Liver (tissue), 3 donors: Measurements from ENCODE around the gene DRGX.

Source experiments
- ATF3 ChIP-seq: IDR thresholded peaks from 2 replicates; pipeline ENCODE4 v1.6.1; 2016; ENCODE audit warnings: antibody characterized with exemption
- CTCF ChIP-seq: fragments of 150-350 bp; IDR thresholded peaks from 2 replicates; pipeline ENCODE4 v1.5.1; 2017; ENCODE audit warnings: improper control_type of control experiment, low read depth, low read length; ENCODE audit not compliant: missing input control
- HNF4G ChIP-seq: IDR thresholded peaks from 2 replicates; pipeline ENCODE4 v1.6.1; 2016; ENCODE audit warnings: antibody characterized with exemption
- MAX ChIP-seq: IDR thresholded peaks from 2 replicates; pipeline ENCODE4 v1.6.1; 2016; ENCODE audit warnings: antibody characterized with exemption
- REST ChIP-seq: IDR thresholded peaks from 2 replicates; pipeline ENCODE4 v1.6.1; 2016; ENCODE audit warnings: antibody characterized with exemption, mild to moderate bottlenecking
- YY1 ChIP-seq: IDR thresholded peaks from 2 replicates; pipeline ENCODE4 v1.6.1; 2016; ENCODE audit warnings: antibody characterized with exemption, mild to moderate bottlenecking
- TF ChIP-seq, protein P1 (sequence below): IDR thresholded peaks from 2 replicates; pipeline ENCODE4 v1.6.1; 2016; ENCODE audit warnings: antibody characterized with exemption
- donor health status: healthy.
- donor health status: healthy.

GRCh38 chr10:49368256-49368655 lies 27.6 kb downstream of the DRGX start:
- TF ChIP-seq CTCF, result no peak
- TF ChIP-seq ATF3, result no peak
- no peak for TF ChIP-seq YY1
- TF ChIP-seq HNF4G, result no peak
- TF ChIP-seq, protein P1, sequence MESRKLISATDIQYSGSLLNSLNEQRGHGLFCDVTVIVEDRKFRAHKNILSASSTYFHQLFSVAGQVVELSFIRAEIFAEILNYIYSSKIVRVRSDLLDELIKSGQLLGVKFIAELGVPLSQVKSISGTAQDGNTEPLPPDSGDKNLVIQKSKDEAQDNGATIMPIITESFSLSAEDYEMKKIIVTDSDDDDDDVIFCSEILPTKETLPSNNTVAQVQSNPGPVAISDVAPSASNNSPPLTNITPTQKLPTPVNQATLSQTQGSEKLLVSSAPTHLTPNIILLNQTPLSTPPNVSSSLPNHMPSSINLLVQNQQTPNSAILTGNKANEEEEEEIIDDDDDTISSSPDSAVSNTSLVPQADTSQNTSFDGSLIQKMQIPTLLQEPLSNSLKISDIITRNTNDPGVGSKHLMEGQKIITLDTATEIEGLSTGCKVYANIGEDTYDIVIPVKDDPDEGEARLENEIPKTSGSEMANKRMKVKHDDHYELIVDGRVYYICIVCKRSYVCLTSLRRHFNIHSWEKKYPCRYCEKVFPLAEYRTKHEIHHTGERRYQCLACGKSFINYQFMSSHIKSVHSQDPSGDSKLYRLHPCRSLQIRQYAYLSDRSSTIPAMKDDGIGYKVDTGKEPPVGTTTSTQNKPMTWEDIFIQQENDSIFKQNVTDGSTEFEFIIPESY, result no peak
- no peak for TF ChIP-seq REST
- no peak for TF ChIP-seq MAX
